Activated CD8-positive, alpha-beta memory T cell treated with anti-CD3 and anti-CD28 coated beads for 36 hours (primary cell): Measurements from ENCODE around the gene CACTIN. TPM values are rescaled to one million over a fixed set of nuclear protein-coding genes. Genes with fewer than 3 reads are reported as not detected.
"Not testable (repeated sequence)": the region's sequence is repeated elsewhere in the genome, so short reads cannot be mapped to it uniquely, and the experiment has no call there.

ENCODE experiments used
- CTCF ChIA-PET: fragments of 350-600 bp; sonication (Branson Sonifier 250); formaldehyde crosslinking; loops from one replicate; lab custom pipeline; 2021; ENCODE audit warnings: antibody characterized with exemption; lab: Charles Lee
- POLR2A ChIA-PET: fragments of 350-600 bp; sonication (Branson Sonifier 250); formaldehyde crosslinking; loops from one replicate; lab custom pipeline; 2021; ENCODE audit warnings: antibody characterized with exemption; lab: Charles Lee
- total RNA-seq, 2 experiments: library from RNA; stranded (reverse); gene quantifications; one replicate each; pipeline ENCODE4 v1.2.3, GENCODE V29; 2021

The CACTIN gene
- total RNA-seq, 2 experiments from 2014 or later: 36.7 to 38.1 TPM

- CTCF ChIA-PET: interaction anchor here (0.8 to 2.2 kb wide), 11 partner anchors 11 to 122 kb away, joined by 3 to 8 read pairs (median 4); partner anchors contain the start of gene TJP3
- POLR2A ChIA-PET: no interaction called here
Observed at GRCh38 chr19:3586127-3586626, 40.4 kb downstream of the CACTIN start.

DNA sequence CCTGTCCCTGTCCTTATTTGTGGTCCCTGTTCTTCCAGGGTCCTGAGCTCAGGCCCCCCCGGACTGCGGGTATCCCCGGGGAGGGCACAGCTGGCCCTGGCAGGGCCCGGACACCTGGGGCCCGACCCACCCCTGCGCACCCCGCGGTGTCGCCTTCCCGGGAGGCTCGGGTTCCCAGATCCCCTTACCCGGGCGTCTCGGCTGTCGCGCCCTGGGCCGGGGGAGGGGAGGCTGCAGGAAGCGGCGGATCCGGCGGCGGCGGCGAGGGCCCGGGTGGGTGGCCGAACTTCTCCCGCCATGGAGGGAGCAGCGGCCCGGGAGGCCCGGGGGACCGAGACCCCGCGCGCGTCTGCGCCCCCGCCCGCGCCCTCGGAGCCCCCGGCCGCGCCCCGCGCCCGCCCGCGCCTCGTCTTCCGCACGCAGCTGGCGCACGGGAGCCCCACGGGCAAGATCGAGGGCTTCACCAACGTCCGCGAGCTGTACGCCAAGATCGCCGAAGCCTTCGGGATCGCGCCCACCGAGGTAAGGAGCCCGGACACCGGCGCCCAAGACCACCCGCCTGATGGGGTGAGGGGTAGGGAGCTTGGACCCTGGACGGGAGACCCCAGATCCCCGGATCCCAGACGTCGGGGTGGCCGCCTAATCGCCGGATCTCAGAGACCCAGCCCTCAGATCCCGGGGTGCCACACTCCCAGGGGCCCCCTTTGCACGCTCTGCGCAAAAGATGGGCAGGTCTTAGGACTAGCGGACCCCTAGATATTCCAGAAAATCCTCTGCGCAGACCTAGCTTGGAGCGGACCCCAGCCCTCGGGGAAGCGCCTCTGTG lies 41.1 kb downstream of the CACTIN start, which contains the start of gene GIPC3:
GIPC3 (plus strand) TSS at position 178 of the 826 bp plus-strand sequence; CDS start at position 298, 120 bp downstream.
- CTCF ChIA-PET: interaction anchor here (0.6 to 2.2 kb wide), 14 partner anchors 9 to 280 kb away, joined by 3 to 8 read pairs (median 4); partner anchors contain the start of gene TJP3
- POLR2A ChIA-PET: interaction anchor here (0.5 to 0.6 kb wide), 2 partner anchors 294 to 642 kb away, joined by 3 to 14 read pairs; no protein-coding TSS in a partner anchor

- POLR2A ChIA-PET: not testable (repeated sequence)
- CTCF ChIA-PET: interaction anchor here (0.9 to 1.0 kb wide), 3 partner anchors 11 to 88 kb away, joined by 3 to 5 read pairs (median 3); partner anchors contain the start of gene HMG20B
Observed at GRCh38 chr19:3584036-3584802, 42.4 kb downstream of the CACTIN start.

DNA sequence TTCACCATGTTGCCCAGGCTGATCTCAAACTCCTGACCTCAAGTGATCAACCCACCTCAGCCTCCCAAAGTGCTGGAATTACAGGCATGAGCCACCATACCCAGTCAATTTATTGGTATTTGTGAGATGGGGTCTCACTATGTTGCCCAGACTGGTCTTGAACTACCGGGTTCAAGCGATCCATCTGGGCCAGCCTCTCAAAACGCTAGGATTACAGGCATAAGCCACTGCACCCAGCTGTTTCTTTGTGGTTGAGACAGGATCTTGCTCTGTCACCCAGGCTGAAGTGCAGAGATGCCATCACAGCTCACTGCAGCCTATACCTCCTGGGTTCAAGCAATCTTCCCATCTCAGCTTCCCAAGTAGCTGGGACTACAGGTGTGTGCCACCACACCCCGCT lies 44.8 kb downstream of the CACTIN start:
- POLR2A ChIA-PET, CTCF ChIA-PET: not testable (repeated sequence)

- POLR2A ChIA-PET: no interaction called here
- CTCF ChIA-PET: interaction anchor here (0.5 to 0.7 kb wide), 2 partner anchors 15 to 22 kb away, joined by 3 read pairs; no protein-coding TSS in a partner anchor
Observed at GRCh38 chr19:3580156-3580934, 46.2 kb downstream of the CACTIN start.

DNA sequence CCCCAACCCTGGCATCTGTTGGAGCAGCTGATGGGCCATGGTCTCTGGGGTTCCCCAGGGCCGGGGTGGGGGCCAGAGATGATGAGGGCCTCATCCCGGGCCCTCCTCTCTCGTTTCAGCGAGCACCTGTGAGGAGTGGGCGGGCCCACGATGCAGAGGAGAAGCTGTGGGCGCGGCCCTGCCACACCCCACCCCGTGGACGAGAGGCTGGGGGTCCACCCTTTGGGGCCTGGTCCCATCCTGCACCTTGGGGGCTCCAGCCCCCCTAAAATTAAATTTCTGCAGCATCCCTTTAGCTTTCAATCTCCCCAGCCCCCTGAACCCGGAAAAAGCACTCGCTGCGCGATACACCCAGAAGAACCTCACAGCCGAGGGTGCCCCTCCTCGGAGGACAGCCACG lies 48.2 kb downstream of the CACTIN start:
- ChIA-PET POLR2A (no interaction called here), CTCF (interaction anchor here (1.2 kb wide), 1 partner anchor 40 kb away, joined by 4 read pairs; no protein-coding TSS in a partner anchor)

GRCh38 chr19:3577723-3578344 lies 48.8 kb downstream of the CACTIN start:
- POLR2A ChIA-PET: no interaction called here
- CTCF ChIA-PET: interaction anchor here (1.2 kb wide), 1 partner anchor 41 kb away, joined by 4 read pairs; no protein-coding TSS in a partner anchor

GRCh38 chr19:3576696-3577443 lies 49.7 kb downstream of the CACTIN start:
- ChIA-PET POLR2A (no interaction called here), CTCF (no interaction called here)

DNA sequence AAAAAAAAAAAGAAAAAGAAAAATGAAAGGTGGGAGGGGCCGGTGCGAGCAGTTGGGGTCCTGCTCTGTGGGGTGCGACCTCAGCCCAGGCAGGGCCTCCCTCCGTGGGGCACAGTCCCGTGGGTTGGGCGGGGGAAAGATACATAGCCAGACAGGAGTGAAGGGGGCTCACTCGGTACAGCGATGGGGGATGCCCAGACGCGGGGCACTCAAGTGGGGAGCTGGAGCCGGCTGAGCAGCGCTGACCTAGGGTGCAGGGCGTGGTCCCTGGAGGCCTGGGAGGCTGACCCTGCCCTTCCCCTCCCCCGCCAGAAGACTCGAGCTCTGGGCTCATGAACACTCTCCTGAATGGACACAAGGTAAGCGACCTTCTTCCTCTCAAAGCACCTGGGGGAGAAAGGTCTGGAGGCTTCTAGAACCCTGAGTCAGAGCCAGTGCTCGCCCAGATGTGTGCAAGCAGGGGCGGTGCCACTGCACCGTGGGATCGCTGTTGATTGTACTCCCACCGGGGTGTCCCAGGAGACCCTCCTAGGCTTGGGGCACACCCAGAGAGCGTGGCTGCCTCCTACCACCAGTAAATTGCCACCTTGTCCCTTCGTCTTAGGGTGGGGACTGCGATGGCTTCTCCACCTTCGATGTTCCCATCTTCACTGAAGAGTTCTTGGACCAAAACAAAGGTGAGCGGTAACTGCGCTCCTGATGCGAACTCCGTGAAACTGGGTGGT lies 50.5 kb downstream of the CACTIN start:
- ChIA-PET POLR2A (interaction anchor here (0.7 kb wide), 1 partner anchor 38 kb away, joined by 3 read pairs; no protein-coding TSS in a partner anchor), CTCF (interaction anchor here (0.5 to 1.7 kb wide), 2 partner anchors 9 to 11 kb away, joined by 3 to 5 read pairs; partner anchors contain the start of gene GIPC3)

- CTCF ChIA-PET: interaction anchor here (0.7 to 1.7 kb wide), 2 partner anchors 12 to 18 kb away, joined by 3 to 5 read pairs; no protein-coding TSS in a partner anchor
- POLR2A ChIA-PET: interaction anchor here (0.6 kb wide), 1 partner anchor 16 kb away, joined by 4 read pairs; no protein-coding TSS in a partner anchor
Observed at GRCh38 chr19:3575260-3575741, 51.3 kb downstream of the CACTIN start.

GRCh38 chr19:3573858-3574637 lies 52.5 kb downstream of the CACTIN start:
- ChIA-PET CTCF (interaction anchor here (1.1 to 1.4 kb wide), 4 partner anchors 10 to 30 kb away, joined by 3 to 4 read pairs (median 3); no protein-coding TSS in a partner anchor), POLR2A (interaction anchor here (0.7 kb wide), 1 partner anchor 17 kb away, joined by 9 read pairs; no protein-coding TSS in a partner anchor)

GRCh38 chr19:3573162-3573857 lies 53.3 kb downstream of the CACTIN start:
- CTCF ChIA-PET: interaction anchor here (1.1 to 1.4 kb wide), 4 partner anchors 11 to 29 kb away, joined by 3 to 4 read pairs (median 3); no protein-coding TSS in a partner anchor
- POLR2A ChIA-PET: interaction anchor here (0.7 kb wide), 1 partner anchor 17 kb away, joined by 9 read pairs; no protein-coding TSS in a partner anchor

DNA sequence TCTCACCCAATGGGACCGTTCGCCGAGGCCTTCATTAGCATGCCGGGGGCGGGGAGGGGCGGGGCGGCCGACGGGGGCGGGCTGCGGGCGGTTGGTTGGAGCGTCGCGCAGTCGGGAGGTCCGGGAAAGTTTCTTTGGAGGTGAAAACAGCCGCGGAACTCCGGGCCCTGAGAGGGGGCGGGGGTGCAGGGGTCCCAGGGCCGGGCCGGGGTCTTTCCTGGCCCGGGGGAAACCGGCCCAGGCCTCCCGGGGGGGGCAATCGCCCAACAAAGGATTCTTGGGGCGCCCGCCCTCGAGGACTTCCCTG lies 53.8 kb downstream of the CACTIN start, which contains the start of gene HMG20B:
HMG20B (plus strand) TSS at position 90 of the 307 bp plus-strand sequence. CDS start 366 bp downstream, outside the sequence.
- POLR2A ChIA-PET: no interaction called here
- CTCF ChIA-PET: interaction anchor here (1.2 to 1.4 kb wide), 2 partner anchors 11 to 15 kb away, joined by 3 read pairs; no protein-coding TSS in a partner anchor

GRCh38 chr19:3572132-3572854 lies 54.3 kb downstream of the CACTIN start:
- POLR2A ChIA-PET: no interaction called here
- CTCF ChIA-PET: no interaction called here
